HFFc6 (cell line): ENCODE measurements around the gene SEPTIN5. TPM values are rescaled to one million over a fixed set of nuclear protein-coding genes. Genes with fewer than 3 reads are reported as not detected.
"Not testable (repeated sequence)": the region's sequence is repeated elsewhere in the genome, so short reads cannot be mapped to it uniquely, and the experiment has no call there.

ENCODE experiments used
- DNase-seq: peaks from one replicate; pipeline ENCODE4 v3.0.0-alpha.2; 2018
- H3K27ac Mint-ChIP-seq: 2 replicates; pipeline ENCODE4 v1.8.0; 2020; ENCODE audit warnings: mild to moderate bottlenecking, mixed read lengths
- H3K27me3 Mint-ChIP-seq: 2 replicates; pipeline ENCODE4 v1.8.0; 2021; ENCODE audit warnings: mild to moderate bottlenecking, moderate library complexity, mixed read lengths; ENCODE audit not compliant: insufficient read depth
- H3K36me3 Mint-ChIP-seq: 2 replicates; pipeline ENCODE4 v1.8.0; 2021; ENCODE audit warnings: low read depth, mixed read lengths
- H3K4me1 Mint-ChIP-seq: 2 replicates; pipeline ENCODE4 v1.8.0; 2020; ENCODE audit warnings: low read depth, mixed read lengths
- H3K4me3 Mint-ChIP-seq: 2 replicates; pipeline ENCODE4 v1.8.0; 2020; ENCODE audit warnings: mild to moderate bottlenecking, moderate library complexity, mixed read lengths
- H3K9me3 Mint-ChIP-seq: 2 replicates; pipeline ENCODE4 v1.8.0; 2020; ENCODE audit warnings: mild to moderate bottlenecking, mixed read lengths
- total RNA-seq, 6 experiments: library from RNA; stranded (reverse); fragmentation: NEBNext Ultra II Directional; extraction: Animal tissue kit (Norgen Biotek cat#: 25700); gene quantifications; 2 replicates in 1 of 6; 3 replicates in 5 of 6; pipeline ENCODE4 v1.2.3, GENCODE V29; 2021
- TF ChIP-seq, protein P1 (sequence below): fragments of 200-600 bp; sonication (generic); IDR thresholded peaks from 2 replicates; pipeline ENCODE4 v1.5.0; 2021; ENCODE audit warnings: antibody characterized with exemption, mild to moderate bottlenecking

Gene SEPTIN5
- total RNA-seq, 6 experiments from 2014 or later = 4.9 to 13.7 (median 6.5) TPM

GRCh38 chr22:19693581-19693980 is 20.7 kb upstream of the SEPTIN5 start:
- no peak for DNase-seq
- Mint-ChIP-seq H3K27me3 (peaks cover 16% of the 10 kb centered on the region), H3K4me3 (no peak overlapping the region), H3K36me3 (no peaks in the 10 kb centered on the region), H3K4me1 (peaks cover 15% of the 10 kb centered on the region), H3K9me3 (no peaks in the 10 kb centered on the region), H3K27ac (no peak overlapping the region)
- TF ChIP-seq, protein P1, sequence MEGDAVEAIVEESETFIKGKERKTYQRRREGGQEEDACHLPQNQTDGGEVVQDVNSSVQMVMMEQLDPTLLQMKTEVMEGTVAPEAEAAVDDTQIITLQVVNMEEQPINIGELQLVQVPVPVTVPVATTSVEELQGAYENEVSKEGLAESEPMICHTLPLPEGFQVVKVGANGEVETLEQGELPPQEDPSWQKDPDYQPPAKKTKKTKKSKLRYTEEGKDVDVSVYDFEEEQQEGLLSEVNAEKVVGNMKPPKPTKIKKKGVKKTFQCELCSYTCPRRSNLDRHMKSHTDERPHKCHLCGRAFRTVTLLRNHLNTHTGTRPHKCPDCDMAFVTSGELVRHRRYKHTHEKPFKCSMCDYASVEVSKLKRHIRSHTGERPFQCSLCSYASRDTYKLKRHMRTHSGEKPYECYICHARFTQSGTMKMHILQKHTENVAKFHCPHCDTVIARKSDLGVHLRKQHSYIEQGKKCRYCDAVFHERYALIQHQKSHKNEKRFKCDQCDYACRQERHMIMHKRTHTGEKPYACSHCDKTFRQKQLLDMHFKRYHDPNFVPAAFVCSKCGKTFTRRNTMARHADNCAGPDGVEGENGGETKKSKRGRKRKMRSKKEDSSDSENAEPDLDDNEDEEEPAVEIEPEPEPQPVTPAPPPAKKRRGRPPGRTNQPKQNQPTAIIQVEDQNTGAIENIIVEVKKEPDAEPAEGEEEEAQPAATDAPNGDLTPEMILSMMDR = no peak

GRCh38 chr22:19693981-19694670 is 20.2 kb upstream of the SEPTIN5 start:
- H3K27ac Mint-ChIP-seq = no peak overlapping the region
- no peak overlapping the region for H3K4me3 Mint-ChIP-seq
- peaks cover 14% of the 10 kb centered on the region for H3K27me3 Mint-ChIP-seq
- no peak for DNase-seq
- TF ChIP-seq, protein P1 = no peak
- no peaks in the 10 kb centered on the region for H3K9me3 Mint-ChIP-seq
- H3K36me3 Mint-ChIP-seq = no peaks in the 10 kb centered on the region
- H3K4me1 Mint-ChIP-seq = peaks cover 15% of the 10 kb centered on the region

DNA sequence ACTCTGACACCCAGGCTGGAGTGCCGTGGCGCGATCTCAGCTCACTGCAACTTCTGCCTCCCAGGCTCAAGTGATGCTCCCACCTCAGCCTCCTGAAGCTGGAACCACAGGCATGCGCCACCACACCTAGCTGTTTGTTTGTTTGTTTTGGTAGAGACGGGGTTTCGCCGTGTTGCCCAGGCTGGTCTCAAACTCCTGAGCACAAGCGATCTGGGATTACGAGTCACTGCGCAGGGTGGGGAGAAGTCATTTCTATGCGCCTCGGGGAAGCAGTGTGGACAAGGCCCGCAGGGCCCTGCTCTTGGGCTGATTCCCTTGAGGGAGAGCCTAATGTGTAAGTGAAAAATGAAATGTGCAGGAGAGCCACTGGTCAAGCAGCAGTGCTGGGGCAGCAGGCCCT is 19.6 kb upstream of the SEPTIN5 start:
- TF ChIP-seq, protein P1 = no peak
- Mint-ChIP-seq H3K27ac (no peak overlapping the region), H3K9me3 (no peaks in the 10 kb centered on the region), H3K4me1 (peaks cover 15% of the 10 kb centered on the region), H3K27me3 (peaks cover 14% of the 10 kb centered on the region), H3K36me3 (no peaks in the 10 kb centered on the region), H3K4me3 (no peak overlapping the region)
- no peak for DNase-seq

DNA sequence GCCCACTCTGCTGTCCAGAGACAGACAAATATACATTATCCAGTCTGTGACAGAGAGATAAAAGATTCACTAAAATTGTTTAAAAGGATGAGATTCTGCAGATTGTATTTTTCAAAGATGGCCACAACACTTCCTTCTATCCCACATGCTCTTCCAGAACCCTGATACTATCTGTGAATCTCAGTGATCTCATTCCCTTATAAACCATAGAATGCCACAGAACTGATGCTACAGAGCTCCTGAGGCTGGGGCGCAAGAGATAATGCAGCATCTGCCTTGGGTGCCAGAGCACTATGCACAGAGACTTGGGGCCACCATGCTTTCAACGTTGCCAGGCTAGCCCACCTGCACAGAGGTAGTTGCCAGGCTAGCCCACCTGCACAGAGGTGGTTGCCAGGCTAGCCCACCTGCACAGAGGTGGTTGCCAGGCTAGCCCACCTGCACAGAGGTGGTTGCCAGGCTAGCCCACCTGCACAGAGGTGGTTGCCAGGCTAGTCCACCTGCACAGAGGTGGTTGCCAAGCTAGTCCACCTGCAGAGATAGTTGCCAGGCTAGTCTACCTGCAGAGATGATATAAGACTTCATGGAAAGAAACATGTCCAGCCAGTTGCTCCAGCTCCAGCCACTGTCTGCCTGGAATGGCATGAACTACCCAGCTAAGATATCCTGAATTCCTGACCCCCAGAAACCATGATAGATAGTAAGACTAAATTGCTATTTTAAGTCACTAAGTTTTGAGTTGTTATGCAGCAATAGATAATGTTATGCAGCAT is 17.6 kb upstream of the SEPTIN5 start:
- DNase-seq = no peak
- Mint-ChIP-seq H3K36me3 (no peaks in the 10 kb centered on the region), H3K9me3 (no peaks in the 10 kb centered on the region), H3K4me3 (no peak overlapping the region), H3K4me1 (peaks cover 6% of the 10 kb centered on the region), H3K27ac (no peak overlapping the region), H3K27me3 (peaks cover 10% of the 10 kb centered on the region)
- TF ChIP-seq, protein P1 = no peak

DNA sequence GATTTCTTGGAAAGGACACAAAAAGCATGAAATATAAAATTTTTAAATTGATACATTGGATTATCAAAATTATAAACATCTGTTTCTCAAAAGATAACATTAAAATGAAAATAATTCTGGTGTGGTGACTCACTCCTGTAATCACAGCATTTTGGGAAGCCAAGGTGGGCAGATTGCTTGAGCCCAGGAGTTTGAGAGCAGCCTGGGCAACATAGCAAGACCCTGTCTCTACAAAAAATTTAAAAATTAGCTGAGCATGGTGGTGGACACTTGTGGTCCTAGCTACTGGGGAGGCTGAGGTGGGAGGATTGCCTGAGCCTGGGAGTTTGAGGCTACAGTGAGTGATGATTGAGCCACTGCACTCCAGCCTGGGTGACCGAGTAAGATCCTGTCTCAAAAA is 16.4 kb upstream of the SEPTIN5 start:
- H3K4me3 Mint-ChIP-seq, H3K9me3 Mint-ChIP-seq, H3K4me1 Mint-ChIP-seq, DNase-seq, H3K27ac Mint-ChIP-seq, H3K36me3 Mint-ChIP-seq: not testable (repeated sequence)
- peaks cover 13% of the 10 kb centered on the region for H3K27me3 Mint-ChIP-seq

DNA sequence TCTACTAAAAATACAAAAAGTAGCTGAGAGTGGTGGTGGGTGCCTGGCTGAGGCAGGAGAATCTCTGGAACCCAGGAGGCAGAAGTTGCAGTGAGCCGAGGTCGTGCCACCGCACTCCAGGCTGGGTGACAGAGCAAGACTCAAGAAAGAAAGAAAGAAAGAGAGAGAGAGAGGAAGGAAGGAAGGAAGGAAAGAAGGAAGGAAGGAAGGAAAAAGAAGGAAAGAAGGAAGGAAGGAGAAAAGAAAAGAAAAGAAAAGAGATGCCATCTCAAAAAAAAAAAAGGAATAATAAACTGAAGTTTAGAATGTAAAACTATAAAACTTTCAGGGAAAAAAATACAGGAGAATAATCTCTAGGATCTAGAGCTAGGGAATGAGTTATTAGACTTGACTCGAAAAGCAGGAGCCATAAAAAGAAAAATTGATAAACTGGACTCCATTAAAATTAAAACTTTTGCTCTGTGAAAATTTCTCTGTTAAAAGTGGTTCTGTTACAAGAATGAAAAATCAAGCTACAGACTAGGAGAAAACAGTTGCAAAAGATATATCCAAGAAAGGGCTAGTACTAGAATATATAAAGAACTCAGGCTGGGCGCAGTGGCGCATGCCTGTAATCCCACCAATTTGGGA is 13.4 kb upstream of the SEPTIN5 start:
- TF ChIP-seq, protein P1 = no peak

More for the DNA sequence above, 13.4 kb upstream of the SEPTIN5 start:
- no peak overlapping the region for H3K4me3 Mint-ChIP-seq
- no peak for DNase-seq
- no peak overlapping the region for H3K27ac Mint-ChIP-seq
- H3K27me3 Mint-ChIP-seq = peaks cover 25% of the 10 kb centered on the region
- no peaks in the 10 kb centered on the region for H3K9me3 Mint-ChIP-seq
- no peaks in the 10 kb centered on the region; the same call in 1 of the 2 replicates for H3K4me1 Mint-ChIP-seq
- H3K36me3 Mint-ChIP-seq = no peaks in the 10 kb centered on the region
